Testis (tissue), 3 donors: Measurements from ENCODE around the gene COL21A1. TPM values are rescaled to one million over a fixed set of nuclear protein-coding genes. Genes with fewer than 3 reads are reported as not detected.

Experiments used
- DNase-seq: peaks from one replicate; pipeline ENCODE4 v3.0.0-alpha.2; 2019
- H3K27ac ChIP-seq, 2 donors: fragments of 200-600 bp; sonication (generic); one replicate each; pipeline ENCODE4 v1.5.1; 2019
- H3K27me3 ChIP-seq: fragments of 200-600 bp; sonication (generic); one replicate; pipeline ENCODE4 v1.5.1; 2019
- H3K36me3 ChIP-seq: fragments of 200-600 bp; sonication (generic); one replicate; pipeline ENCODE4 v1.5.1; 2017; ENCODE audit warnings: low read depth; ENCODE audit errors: missing control alignments
- H3K4me1 ChIP-seq: fragments of 200-600 bp; sonication (generic); one replicate; pipeline ENCODE4 v1.5.1; 2019
- H3K4me3 ChIP-seq, 2 donors: fragments of 200-600 bp; sonication (generic); one replicate each; pipeline ENCODE4 v1.5.1; 2017 to 2019
- H3K9me3 ChIP-seq: fragments of 200-600 bp; sonication (generic); one replicate; pipeline ENCODE4 v1.5.1; 2017
- CTCF ChIP-seq, 3 experiments: fragments of 450-650 bp in 2 of 3; fragments of 200-600 bp in 1 of 3; sonication (generic) in 1 of 3; IDR thresholded peaks; one replicate each; pipeline ENCODE4 v1.5.1; 2016 to 2019; ENCODE audit warnings: antibody characterized with exemption in 3 of 3, mild to moderate bottlenecking in 2 of 3, moderate library complexity in 1 of 3
- POLR2A ChIP-seq: fragments of 450-650 bp; IDR thresholded peaks from one replicate; pipeline ENCODE4 v1.6.1; 2017; ENCODE audit warnings: antibody characterized with exemption, mild to moderate bottlenecking, moderate library complexity
- WGBS, 2 donors: methylation state at CpG; one replicate each; pipeline ENCODE4 v1.1.5; 2018; 5-methylcytosine and 5-hydroxymethylcytosine counted together
- intact Hi-C: fragments of 100-400 bp; cut with DNase I; formaldehyde crosslinking; loops from one replicate; pipeline ENCODE4 v1.15.1; 2023; ENCODE audit warnings: low total_unique reads
- polyA plus RNA-seq: library from polyadenylated mRNA; stranded (reverse); fragments of 350-450 nt; fragmentation: Illumina TruSeq; extraction: RNeasy Lipid Tissue Mini Kit (QIAGEN cat#74804); gene quantifications from one replicate; pipeline ENCODE4 v1.2.3, GENCODE V29; 2014; ENCODE audit warnings: low read depth, low replicate concordance; ENCODE audit not compliant: insufficient read depth
- total RNA-seq, 2 donors: library from RNA; depleted of rRNA; stranded (reverse); fragments of >200 nt; gene quantifications; one replicate each; pipeline ENCODE4 v1.2.3, GENCODE V29; 2016

Gene COL21A1
- total and polyA plus RNA-seq, 3 donors from 2014 or later, result 6.6 to 10.5 (median 7.1) TPM

- TF ChIP-seq CTCF (IDR thresholded peaks at IDR 0.05) (no peak), POLR2A (no peak)
- H3K4me3 ChIP-seq, result no peak overlapping the region
- H3K4me1 ChIP-seq, result no peaks in the 10 kb centered on the region
- H3K9me3 ChIP-seq, result no peaks in the 10 kb centered on the region
- 89 to 98% methylated on average over 2 of the region's 2 CpGs for WGBS, 2 donors
- no peak overlapping the region for H3K27ac ChIP-seq
- DNase-seq, result no peak
- intact Hi-C loops, result no loop called here
- no peaks in the 10 kb centered on the region for H3K36me3 ChIP-seq
- no peaks in the 10 kb centered on the region for H3K27me3 ChIP-seq
These were observed 199.3 kb downstream of the COL21A1 start for GRCh38 chr6:56047931-56048540.

GRCh38 chr6:56046576-56046975, 200.8 kb downstream of the COL21A1 start:
- H3K36me3 ChIP-seq, result no peaks in the 10 kb centered on the region
- no peaks in the 10 kb centered on the region for H3K27me3 ChIP-seq
- no peak overlapping the region for H3K4me3 ChIP-seq
- intact Hi-C loops, result no loop called here
- H3K9me3 ChIP-seq, result no peaks in the 10 kb centered on the region
- no peaks in the 10 kb centered on the region for H3K4me1 ChIP-seq
- H3K27ac ChIP-seq, result no peak overlapping the region
- WGBS, 2 donors, result 73 to 81% methylated on average over 7 of the region's 7 CpGs
- TF ChIP-seq POLR2A (no peak), CTCF (IDR thresholded peaks at IDR 0.05) (no peak)
- DNase-seq, result no peak

- WGBS, 2 donors, result 92% methylated on average over 4 of the region's 4 CpGs
- no peaks in the 10 kb centered on the region for H3K4me1 ChIP-seq
- no peaks in the 10 kb centered on the region for H3K27me3 ChIP-seq
- no peak overlapping the region for H3K27ac ChIP-seq
- TF ChIP-seq CTCF (IDR thresholded peaks at IDR 0.05) (no peak), POLR2A (no peak)
- no peak for DNase-seq
- H3K9me3 ChIP-seq, result no peaks in the 10 kb centered on the region
- H3K36me3 ChIP-seq, result no peaks in the 10 kb centered on the region
- intact Hi-C loops, result no loop called here
- no peak overlapping the region for H3K4me3 ChIP-seq
These were observed 203.6 kb downstream of the COL21A1 start for GRCh38 chr6:56043761-56044160.

GRCh38 chr6:56043076-56043475, 204.3 kb downstream of the COL21A1 start:
- no peak overlapping the region for H3K27ac ChIP-seq
- intact Hi-C loops, result no loop called here
- H3K4me1 ChIP-seq, result no peaks in the 10 kb centered on the region
- H3K9me3 ChIP-seq, result no peaks in the 10 kb centered on the region
- no peak for TF ChIP-seq POLR2A
- TF ChIP-seq CTCF (IDR thresholded peaks at IDR 0.05), result no peak
- H3K4me3 ChIP-seq, result no peak overlapping the region
- no peak for DNase-seq
- H3K27me3 ChIP-seq, result no peaks in the 10 kb centered on the region
- H3K36me3 ChIP-seq, result no peaks in the 10 kb centered on the region

- H3K4me1 ChIP-seq, result no peaks in the 10 kb centered on the region
- no peaks in the 10 kb centered on the region for H3K36me3 ChIP-seq
- H3K27me3 ChIP-seq, result no peaks in the 10 kb centered on the region
- H3K9me3 ChIP-seq, result no peaks in the 10 kb centered on the region
- H3K27ac ChIP-seq, result no peak overlapping the region
- H3K4me3 ChIP-seq, result no peak overlapping the region
- intact Hi-C loops, result no loop called here
- TF ChIP-seq CTCF (IDR thresholded peaks at IDR 0.05) (no peak), POLR2A (no peak)
- WGBS, 2 donors, result 82% methylated on average over 1 of the region's 1 CpG
- no peak for DNase-seq
These were observed 205.8 kb downstream of the COL21A1 start for GRCh38 chr6:56041591-56041990.
